ENCODE data around the gene CORT. TPM values are rescaled to one million over a fixed set of nuclear protein-coding genes. Genes with fewer than 3 reads are reported as not detected.
A peak's percentile ranks its signal among the peaks of the same experiment; 100 is the strongest.

CORT gene
- total RNA-seq, 2 donors from 2014 or later = not detected

- intact Hi-C loops (cut with DNase I) = no loop called here
- Histone ChIP-seq H3K4me3 (no peak overlapping the region), H3K27me3 (no peaks in the 10 kb centered on the region), H3K27ac (no peak overlapping the region), H3K9me3 (no peaks in the 10 kb centered on the region), H3K36me3 (replicated peaks in 1 of 2; ENCODE audit: insufficient read depth in 1 of 2, low read depth in 2 of 2) (no peaks in the 10 kb centered on the region), H3K4me1 (peaks cover 12% of the 10 kb centered on the region)
- WGBS, 2 donors = 74 to 81% methylated on average over 12 of the region's 12 CpGs
- ATAC-seq (no peak), DNase-seq (no peak)
- TF ChIP-seq CTCF (IDR thresholded peaks at IDR 0.05) = no peak
- no peak for TF ChIP-seq POLR2A (IDR thresholded peaks at IDR 0.05)
These were observed 40.6 kb downstream of the CORT start for GRCh38 chr1:10490286-10490970.

GRCh38 chr1:10494418-10494753 lies 44.6 kb downstream of the CORT start:
- H3K4me3 ChIP-seq = no peak overlapping the region

GRCh38 chr1:10494754-10495474 lies 45.1 kb downstream of the CORT start:
- peaks cover 17% of the 10 kb centered on the region for H3K4me1 ChIP-seq
- ATAC-seq = peak; percentile 82
- intact Hi-C loops (cut with DNase I) = no loop called here
- H3K9me3 ChIP-seq = no peaks in the 10 kb centered on the region
- H3K36me3 ChIP-seq (replicated peaks in 1 of 2; ENCODE audit: insufficient read depth in 1 of 2, low read depth in 2 of 2) = no peaks in the 10 kb centered on the region
- 1 to 2% methylated on average over 14 to 15 of the region's 15 CpGs for WGBS, 2 donors
- TF ChIP-seq POLR2A (IDR thresholded peaks at IDR 0.05) (no peak), CTCF (IDR thresholded peaks at IDR 0.05) (peak; percentile 75 to 90 (median 86))
- peak; percentile 64 to 79 (median 76) for DNase-seq
- H3K27ac ChIP-seq = peak overlapping the region in 3 of 4 donors; percentile 56 to 74 (median 62)
- no peak overlapping the region for H3K4me3 ChIP-seq
- H3K27me3 ChIP-seq = no peaks in the 10 kb centered on the region

More at GRCh38 chr1:10494418-10494753, 44.6 kb downstream of the CORT start:
- intact Hi-C loops (cut with DNase I) = no loop called here
- WGBS, 2 donors = 70 to 73% methylated on average over 4 to 5 of the region's 5 CpGs
- no peak overlapping the region for H3K27ac ChIP-seq
- H3K9me3 ChIP-seq = no peaks in the 10 kb centered on the region
- H3K27me3 ChIP-seq = no peaks in the 10 kb centered on the region
- DNase-seq (no peak), ATAC-seq (no peak)
- no peak for TF ChIP-seq CTCF (IDR thresholded peaks at IDR 0.05)
- TF ChIP-seq POLR2A (IDR thresholded peaks at IDR 0.05) = no peak
- no peaks in the 10 kb centered on the region for H3K36me3 ChIP-seq (replicated peaks in 1 of 2; ENCODE audit: insufficient read depth in 1 of 2, low read depth in 2 of 2)
- H3K4me1 ChIP-seq = peaks cover 17% of the 10 kb centered on the region

GRCh38 chr1:10495475-10495817 lies 45.6 kb downstream of the CORT start:
- ATAC-seq = no peak
- H3K4me3 ChIP-seq = no peak overlapping the region
- no peaks in the 10 kb centered on the region for H3K9me3 ChIP-seq
- WGBS, 2 donors = 58 to 68% methylated on average over 8 to 10 of the region's 10 CpGs
- intact Hi-C loops (cut with DNase I) = no loop called here
- peak overlapping the region in 3 of 4 donors; percentile 56 to 74 (median 62) for H3K27ac ChIP-seq
- H3K4me1 ChIP-seq = peaks cover 17% of the 10 kb centered on the region
- H3K27me3 ChIP-seq = no peaks in the 10 kb centered on the region
- H3K36me3 ChIP-seq (replicated peaks in 1 of 2; ENCODE audit: insufficient read depth in 1 of 2, low read depth in 2 of 2) = no peaks in the 10 kb centered on the region
- DNase-seq = no peak
- TF ChIP-seq CTCF (IDR thresholded peaks at IDR 0.05) (no peak), POLR2A (IDR thresholded peaks at IDR 0.05) (no peak)
